HG02885 (cell line): ENCODE data around the gene LHX2.

ENCODE experiments used
- ATAC-seq: cut with Tn5 transposase; IDR thresholded peaks from one replicate; pipeline ENCODE4 v1.9.1; 2021; ENCODE audit warnings: mild to moderate bottlenecking; ENCODE audit not compliant: unreplicated experiment, poor library complexity

Gene LHX2

DNA sequence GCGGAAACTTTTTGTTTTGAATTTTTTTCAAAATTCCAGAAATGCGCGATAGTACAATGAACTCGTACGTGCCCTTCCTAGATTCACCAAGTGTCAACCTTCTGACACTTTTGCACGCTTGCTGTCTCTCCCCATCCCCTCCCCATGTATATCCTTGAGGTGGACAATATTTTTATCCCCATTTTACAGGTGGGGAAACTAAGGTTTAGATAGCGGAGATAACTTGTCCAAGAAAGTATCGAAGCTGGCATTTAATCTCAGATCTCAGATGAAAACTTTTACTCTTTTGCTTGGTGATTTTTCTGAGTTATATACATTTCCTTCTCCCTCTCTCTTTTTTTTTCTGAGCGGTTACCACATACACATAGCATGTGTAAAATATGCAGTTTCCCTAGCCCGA is 34.6 kb downstream of the LHX2 start:
- no peak for ATAC-seq

DNA sequence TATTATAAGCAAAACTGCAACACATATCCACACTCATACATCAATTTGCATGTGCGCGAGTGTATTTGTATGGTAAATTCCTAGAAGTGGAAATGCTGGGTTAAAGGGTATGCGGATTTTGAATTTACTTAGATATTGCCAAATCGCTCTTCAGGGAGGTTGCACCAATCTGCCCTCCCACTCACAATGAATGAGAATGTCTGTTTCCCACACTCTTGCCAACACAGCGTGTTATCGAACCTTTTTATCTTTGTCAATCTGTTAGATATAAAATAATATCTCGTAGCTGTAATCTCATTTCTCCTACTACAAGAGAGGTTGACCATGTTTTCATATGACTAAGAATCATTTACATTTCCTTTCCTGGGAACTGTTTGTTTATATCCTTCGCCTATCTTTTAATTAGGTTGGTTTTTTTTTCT is 35.7 kb downstream of the LHX2 start:
- ATAC-seq: no peak

DNA sequence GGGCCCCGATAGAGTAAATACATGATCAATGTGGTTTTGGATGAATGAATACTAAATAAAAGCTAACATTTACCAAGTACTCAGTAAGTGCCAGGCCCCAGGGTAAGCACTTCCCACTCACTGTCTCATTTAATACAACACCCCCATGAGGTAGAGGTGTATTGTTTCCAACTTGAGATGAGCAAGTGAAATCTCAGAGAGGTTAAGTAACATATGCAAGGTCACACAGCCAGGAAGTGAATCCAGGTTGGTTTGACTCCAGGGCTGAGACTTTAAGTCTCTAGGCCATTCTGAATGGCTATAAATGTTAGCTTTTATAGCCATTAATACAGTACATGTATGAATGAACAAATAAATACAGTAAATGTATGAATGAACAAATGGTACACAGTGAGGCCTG is 39.4 kb downstream of the LHX2 start:
- no peak for ATAC-seq

DNA sequence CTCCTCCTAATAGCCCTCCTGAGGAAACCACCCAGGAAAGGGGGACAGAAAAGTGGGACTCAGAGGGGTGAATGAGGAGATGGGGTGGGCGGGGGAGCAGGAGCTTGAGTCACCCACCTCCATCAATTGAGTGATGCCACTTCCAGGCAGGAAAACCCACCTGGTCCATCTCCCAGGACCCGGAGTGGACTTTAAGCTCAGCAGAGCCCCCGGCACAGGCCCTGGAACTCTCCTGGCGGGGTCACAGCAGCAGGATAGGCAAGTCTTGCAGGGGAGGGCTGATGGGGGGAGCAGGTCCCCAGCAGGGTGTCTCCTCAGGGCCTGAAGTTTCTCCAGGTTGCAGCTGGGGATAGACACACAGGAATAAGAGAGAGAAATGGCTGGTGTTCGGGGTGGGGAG is 40.8 kb downstream of the LHX2 start:
- no peak for ATAC-seq

DNA sequence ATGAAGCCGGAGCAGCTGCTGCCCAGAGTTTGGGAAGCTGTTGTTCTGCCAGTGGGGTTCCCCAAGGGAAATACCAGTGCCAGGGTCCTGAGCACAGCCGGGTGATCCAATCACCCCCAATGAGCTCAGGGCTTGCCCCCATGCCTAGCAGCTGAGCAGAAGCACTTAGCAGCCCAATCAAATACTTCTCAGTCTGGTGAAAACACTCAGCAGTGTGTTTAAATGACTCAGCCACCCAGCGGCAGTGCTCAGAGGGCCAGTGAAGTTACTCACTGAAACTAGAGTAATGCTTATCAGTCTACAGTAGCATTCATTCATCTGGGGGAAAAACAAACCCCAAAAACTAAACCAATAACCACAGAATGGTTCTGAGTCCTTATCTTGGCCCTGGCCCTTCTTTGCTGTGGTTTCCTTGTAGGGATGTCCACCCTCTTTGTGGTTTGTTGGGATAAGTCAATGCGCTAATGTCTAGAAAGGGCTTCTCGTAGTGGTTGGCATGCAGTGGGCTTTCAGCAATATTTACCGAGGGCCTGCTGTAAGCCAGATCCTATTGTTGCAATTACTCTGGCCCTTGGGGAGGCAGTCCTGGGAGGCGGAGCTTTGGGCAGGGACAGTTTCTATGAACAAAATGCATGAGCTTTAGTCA is 43.1 kb downstream of the LHX2 start:
- ATAC-seq: peak; percentile 99

DNA sequence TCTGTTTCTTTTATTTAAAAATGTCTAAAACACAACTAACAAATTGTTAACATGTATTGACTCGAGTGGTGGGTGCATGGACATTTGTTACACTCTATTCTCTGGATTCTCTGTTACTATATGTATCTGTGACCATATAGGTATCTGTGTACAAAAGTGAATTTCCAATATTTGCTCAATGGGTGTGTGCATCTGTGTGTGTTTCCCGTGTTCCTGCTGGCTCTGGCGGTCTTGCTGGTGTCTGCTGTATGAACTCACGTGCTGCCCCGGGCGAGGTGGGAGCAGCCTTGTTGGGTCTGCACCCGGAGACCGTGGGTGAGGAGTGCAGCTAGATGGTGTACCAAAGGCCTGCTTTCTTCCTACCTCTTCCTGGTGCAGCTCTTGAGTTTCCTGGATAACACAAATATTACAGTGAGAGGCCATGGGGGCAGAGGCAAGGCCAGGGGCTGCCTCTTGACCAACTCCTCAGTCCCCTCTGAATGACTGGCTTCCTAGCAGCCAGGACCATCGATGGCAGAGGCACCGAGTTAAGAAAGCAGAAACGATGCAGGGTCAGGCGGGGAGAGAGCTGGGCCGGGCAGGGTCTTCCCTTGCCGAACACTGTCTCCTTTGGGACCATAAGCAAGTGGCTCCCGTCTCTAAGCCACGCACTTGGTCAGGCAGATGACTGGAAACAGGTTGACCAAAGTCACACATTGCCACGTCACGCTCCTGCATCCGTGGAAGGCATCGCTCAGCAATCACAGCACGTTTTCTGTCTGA is 49.5 kb downstream of the LHX2 start:
- ATAC-seq: no peak

DNA sequence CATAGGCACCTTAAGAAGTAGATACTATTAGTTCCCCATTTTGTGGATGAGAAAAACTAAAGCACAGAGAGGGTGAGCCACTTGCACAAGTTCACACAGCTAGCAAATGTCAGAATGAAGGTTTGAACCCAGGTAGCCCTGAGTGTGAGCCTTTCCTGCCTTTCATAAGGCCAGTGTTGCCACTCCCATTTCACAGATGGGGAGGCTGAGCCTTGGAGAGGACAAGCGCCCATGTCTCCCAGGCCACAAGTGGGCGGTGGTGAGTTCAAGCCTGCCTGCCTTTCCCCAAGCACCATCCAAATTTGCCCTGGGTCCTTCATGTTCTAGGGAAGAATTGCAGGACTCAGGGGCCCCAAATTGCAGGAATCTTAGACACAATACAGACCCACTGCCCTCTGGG is 50.6 kb downstream of the LHX2 start:
- no peak for ATAC-seq

DNA sequence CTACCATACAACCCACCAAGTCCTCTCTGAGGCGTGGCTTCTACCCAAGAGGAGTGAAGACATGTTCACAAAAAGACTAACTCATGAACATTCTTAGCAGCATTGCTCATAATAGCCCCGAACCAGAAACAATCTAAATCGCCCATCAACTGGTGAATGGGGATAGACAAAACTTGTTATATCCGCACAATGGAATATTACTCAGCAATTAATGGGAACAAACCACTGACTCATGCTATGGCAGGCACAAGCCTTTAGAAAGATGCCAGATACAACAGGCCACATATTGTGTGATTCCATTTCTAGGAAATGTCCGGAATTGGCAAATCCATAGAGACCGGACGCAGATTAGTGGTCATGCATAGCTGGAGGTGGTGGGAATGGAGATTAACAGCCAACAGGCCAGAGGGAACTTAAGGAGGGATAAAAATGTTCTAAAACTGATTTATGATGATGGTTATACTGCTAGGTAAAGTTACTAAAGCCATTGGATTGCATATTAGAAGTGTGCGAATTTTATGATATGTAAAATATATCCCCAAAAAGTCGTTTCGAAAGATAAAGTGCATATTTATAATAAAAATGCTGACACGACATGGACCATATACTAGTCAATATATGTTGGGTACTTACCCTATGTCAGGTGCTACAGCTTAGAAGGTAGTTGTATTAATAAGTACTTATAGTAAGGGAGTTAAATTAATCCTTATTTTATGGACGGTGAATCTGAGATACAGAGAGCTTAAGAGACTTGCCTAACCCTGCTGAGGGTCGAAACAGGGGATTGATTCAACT is 55.4 kb downstream of the LHX2 start:
- no peak for ATAC-seq

DNA sequence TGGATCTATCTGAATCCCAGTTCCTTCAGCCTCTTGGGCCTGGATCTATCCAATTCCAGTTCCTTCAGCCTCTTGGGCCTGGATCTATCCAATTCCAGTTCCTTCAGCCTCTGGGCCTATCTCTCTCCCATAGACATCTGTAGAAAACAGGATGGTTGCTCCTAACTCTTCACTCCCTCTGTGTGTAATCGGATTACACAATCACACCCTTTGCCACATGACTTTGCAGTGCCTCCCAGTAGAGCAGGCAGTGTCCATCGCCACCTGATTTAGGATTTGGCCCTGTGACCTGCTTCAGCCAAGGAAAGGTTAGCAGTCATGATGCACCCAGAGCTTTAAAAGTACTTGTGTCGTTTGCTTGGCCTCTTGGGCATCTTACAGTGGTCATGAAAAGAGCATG is 56.7 kb downstream of the LHX2 start:
- no peak for ATAC-seq

DNA sequence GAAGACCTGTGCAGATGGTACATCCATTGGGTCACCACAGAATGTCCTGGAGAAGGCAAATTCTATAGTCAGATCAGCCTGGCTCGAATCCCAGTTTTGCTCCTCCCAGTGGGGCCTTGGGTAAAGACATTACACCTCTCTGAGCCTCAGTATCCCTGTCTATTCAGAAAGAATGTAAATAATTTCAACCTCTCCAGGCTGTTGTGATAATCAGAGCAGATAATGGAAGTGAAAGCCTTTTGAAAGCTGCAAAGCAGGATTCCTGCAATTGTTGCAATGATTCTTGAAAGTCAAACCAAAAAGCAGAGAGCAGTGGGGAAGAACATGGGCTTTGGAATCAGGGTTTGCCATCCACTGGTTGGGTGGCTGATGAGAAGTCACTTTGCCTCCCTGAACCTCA is 63.2 kb downstream of the LHX2 start:
- ATAC-seq: no peak

DNA sequence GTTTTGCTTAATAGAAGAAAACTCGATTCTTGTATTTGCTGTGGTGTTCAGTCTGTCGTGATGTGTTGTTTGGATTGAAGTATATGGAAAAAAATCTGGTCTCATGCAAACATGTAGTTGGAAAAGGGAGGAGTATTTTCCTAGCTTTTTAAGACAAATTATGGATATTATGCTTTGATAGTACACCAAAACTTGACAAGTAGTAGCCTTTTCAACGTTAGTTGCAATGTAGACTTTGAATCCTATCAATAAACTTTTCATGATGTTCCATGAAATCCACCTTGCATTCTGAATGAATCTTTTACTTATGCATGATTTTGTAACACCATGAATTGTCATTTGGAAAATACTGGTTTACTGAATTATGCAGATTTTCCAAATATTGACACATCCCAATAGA is 64.2 kb downstream of the LHX2 start:
- no peak for ATAC-seq

DNA sequence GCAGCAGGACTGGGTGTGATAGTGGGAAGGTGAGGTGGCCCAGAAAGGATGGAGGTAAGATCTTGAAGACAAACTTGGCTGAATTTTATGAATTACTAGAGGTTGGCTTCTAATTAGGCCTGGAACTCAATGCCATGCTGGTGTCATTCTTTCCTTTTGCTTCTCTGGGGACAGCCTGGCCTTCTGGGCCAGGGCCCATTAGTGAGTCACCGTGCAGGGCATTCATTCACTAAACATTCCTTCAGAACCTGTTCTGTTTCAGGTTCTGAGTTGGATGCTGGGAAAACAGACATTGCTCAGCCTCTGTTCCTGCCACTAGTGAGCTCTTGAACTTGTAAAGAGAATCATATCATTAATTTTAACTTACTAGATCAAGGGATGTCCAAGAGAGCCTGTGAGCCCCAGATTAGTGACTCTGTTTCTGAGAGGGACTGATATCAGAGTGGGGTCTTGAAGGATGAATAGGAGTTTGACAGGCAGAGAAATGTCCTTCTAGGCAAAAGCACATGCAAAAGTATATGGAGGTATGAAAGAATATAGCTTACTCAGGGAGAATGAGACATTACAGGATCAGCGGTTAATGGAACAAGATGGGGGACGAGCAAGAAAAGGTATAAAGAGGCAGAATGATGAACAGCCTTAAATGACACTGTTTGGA is 66.5 kb downstream of the LHX2 start:
- no peak for ATAC-seq

DNA sequence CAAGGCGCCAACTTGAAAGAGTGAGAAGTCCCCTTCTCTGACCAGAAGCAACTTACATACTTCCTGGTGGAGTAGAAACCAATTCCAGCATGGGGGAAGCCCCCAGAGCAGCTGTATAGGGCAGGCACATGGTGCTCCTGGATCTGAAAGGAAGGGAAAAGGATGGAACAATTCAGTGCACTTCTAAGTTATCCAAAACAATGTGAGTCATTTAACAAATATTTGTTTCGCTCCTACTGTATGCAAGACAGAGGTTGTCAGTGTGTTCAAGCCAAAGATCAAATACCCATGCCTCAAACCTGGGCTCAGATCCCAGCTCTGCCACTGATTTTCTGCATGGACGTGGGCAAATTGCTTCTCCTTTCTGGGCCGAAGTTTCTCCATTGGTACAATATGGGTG is 67.1 kb downstream of the LHX2 start:
- ATAC-seq: no peak

DNA sequence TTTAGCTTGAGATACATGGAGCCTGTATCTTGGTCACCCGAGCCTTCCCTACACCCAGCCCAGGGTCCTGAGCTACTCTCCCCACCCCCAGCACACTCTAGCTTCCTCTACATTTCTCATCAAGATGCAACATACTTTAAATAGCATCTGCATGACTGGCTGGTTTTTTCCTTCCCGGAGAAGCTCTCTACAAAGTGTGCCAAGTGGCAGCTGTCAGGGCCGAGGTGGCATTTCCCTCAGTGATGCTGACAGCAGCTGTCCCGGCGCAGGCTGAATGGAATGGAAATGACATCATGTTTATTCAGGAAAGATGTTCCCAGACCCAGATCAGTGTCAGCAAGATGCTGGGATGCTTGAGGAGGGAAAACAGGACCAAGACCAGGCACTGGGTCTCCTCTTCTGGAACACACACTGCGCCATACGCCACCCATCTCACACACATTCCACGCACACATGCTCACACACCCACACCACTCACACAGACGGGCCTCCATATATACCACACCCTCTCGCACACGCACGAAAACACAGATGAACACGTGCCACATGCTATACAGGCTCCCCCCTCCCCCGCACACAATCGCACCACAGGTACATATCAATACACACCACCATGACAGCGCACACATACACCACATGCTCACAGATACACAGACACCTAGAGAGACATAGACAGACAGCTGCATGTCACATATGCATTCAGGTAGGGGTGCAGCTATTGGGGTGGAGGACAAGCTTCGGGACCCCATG is 67.8 kb downstream of the LHX2 start:
- no peak for ATAC-seq

DNA sequence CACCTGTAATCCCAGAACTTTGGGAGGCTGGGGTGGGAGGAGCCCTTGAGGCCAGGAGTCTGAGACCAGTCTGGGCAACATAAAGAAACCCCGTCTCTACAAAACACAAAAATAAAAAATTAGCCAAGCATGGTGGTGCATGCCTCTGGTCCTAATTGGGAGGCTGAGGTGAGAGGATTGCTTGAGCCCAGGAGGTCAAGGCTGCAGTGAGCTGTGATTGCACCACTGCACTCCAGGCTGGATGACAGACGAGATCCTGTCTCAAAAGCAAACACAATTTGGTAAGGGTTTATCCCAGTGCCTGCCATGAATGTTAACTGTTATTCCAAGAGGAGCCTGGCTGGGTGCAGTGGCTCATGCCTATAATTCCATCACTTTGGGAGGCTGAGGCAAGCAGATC is 71.1 kb downstream of the LHX2 start:
- no peak for ATAC-seq
